Measurements from ENCODE around the gene TMEM165.

Gene TMEM165

DNA sequence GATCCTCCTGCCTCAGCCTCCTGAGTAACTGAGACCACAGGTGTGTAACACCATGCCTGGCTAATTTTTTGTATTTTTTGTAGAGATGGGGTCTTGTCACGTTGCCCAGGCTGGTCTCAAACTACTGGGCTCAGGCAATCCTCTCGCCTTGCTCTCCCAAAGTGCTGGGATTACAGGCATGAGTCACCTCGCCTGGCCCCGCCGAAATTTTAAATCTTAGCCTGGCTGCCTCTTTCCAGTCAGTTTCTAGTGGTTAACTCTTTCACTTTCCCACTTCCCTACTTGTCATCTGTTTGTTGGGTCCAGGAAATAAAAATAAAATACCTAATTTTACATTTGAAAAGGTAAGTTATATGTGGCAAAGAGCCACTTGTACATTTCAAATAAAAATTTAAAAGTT, 62.4 kb downstream of the TMEM165 start:
- no peak overlapping the region for H2AFZ ChIP-seq (ENCODE audit: low read depth, low read length)
- no peak overlapping the region for H3K4me3 ChIP-seq (ENCODE audit: low read length)
- no peaks in the 10 kb centered on the region for H3K4me1 ChIP-seq (ENCODE audit: insufficient read depth, low read length)
- H3K27me3 ChIP-seq (ENCODE audit: insufficient read depth, low read length) = no peaks in the 10 kb centered on the region
- H3K9me3 ChIP-seq (ENCODE audit: low read length) = no peaks in the 10 kb centered on the region
- H3K36me3 ChIP-seq (ENCODE audit: insufficient read depth, low read length) = peaks cover 32% of the 10 kb centered on the region

DNA sequence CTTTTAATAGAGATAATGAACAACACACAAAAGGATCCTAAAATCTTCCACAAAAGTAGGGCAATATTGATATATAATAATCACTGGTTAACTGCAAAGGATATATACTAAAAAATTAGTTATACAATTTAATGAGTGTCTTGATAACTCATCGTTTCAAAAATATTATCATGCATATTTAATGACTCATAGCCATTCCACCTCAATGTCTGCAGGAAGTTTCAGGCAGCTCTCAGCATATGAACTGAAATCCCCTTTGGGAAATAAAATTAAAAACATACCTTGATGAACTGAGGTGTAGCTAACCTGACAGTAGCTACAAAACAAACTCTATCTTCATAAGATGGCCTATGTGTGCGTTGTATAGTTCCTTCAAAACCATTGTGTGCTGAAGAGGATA, 62.9 kb downstream of the TMEM165 start:
- Histone ChIP-seq H3K4me1 (ENCODE audit: insufficient read depth, low read length) (no peaks in the 10 kb centered on the region), H3K27me3 (ENCODE audit: insufficient read depth, low read length) (no peaks in the 10 kb centered on the region), H3K9me3 (ENCODE audit: low read length) (no peaks in the 10 kb centered on the region), H3K36me3 (ENCODE audit: insufficient read depth, low read length) (peaks cover 32% of the 10 kb centered on the region), H2AFZ (ENCODE audit: low read depth, low read length) (no peak overlapping the region), H3K4me3 (ENCODE audit: low read length) (no peak overlapping the region)

DNA sequence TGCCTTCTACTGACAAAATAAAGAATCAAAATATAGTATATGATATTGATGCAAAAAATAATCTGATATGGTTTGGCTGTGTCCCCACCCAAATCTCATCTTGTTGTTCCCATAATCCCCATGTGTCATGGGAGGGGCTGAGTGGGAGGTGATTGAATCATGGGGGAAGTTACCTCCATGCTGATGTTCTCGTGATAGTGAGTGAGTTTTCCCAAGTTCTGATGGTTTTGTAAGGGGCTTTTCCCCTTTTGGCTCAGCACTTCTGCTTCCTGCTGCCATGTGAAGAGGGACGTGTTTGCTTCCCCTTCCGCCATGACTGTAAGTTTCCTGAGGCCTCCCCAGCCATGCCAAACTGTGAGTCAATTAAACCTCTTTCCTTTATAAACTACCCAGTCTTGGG, 70.2 kb downstream of the TMEM165 start:
- Histone ChIP-seq H3K9me3 (ENCODE audit: low read length) (no peaks in the 10 kb centered on the region), H3K4me3 (ENCODE audit: low read length) (no peak overlapping the region), H3K36me3 (ENCODE audit: insufficient read depth, low read length) (peaks cover 41% of the 10 kb centered on the region), H3K4me1 (ENCODE audit: insufficient read depth, low read length) (no peaks in the 10 kb centered on the region), H3K27me3 (ENCODE audit: insufficient read depth, low read length) (no peaks in the 10 kb centered on the region), H2AFZ (ENCODE audit: low read depth, low read length) (no peak overlapping the region)

DNA sequence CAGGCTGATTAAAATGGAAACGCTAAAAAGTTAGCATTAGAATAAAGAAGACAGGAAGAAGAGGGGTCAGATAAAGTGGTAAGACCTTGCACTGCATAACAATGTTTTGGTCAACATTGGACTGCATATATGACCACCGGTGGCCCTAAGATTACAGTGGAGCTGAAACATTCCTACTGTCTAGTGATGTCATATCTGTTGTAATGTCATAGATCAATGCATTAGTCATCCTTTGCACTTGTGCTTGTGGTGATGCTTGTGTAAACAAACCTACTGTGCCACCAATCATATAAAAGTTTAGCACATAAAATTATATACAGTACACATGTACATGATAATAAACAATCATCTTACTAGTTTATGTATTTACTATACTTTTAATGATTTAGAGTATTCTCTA, 73.0 kb downstream of the TMEM165 start:
- peaks cover under 1% of the 10 kb centered on the region for H3K9me3 ChIP-seq (ENCODE audit: low read length)
- H3K36me3 ChIP-seq (ENCODE audit: insufficient read depth, low read length) = peaks cover 48% of the 10 kb centered on the region
- no peak overlapping the region for H2AFZ ChIP-seq (ENCODE audit: low read depth, low read length)
- H3K4me3 ChIP-seq (ENCODE audit: low read length) = no peak overlapping the region
- H3K27me3 ChIP-seq (ENCODE audit: insufficient read depth, low read length) = no peaks in the 10 kb centered on the region
- no peaks in the 10 kb centered on the region for H3K4me1 ChIP-seq (ENCODE audit: insufficient read depth, low read length)

DNA sequence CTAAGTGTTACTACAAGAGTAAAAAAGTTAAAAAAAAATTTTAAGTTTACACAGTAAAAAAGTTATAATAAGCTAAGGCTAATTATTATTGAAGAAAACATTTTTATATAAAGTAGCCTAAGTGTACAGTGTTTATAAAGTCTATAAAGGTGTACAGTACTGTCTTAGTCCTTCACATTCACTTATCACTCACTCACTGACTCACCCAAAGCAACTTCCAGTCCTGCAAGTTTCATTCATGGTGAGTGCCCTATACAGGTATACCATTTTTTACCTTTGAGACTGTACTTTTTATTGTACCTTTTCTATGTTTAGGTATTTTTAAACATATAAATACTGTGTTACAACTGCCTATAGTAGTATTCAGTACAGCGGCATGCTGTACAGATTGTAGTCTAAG, 74.2 kb downstream of the TMEM165 start:
- Histone ChIP-seq H2AFZ (ENCODE audit: low read depth, low read length) (no peak overlapping the region), H3K9me3 (ENCODE audit: low read length) (peaks cover 9% of the 10 kb centered on the region), H3K4me3 (ENCODE audit: low read length) (no peak overlapping the region), H3K36me3 (ENCODE audit: insufficient read depth, low read length) (peaks cover 55% of the 10 kb centered on the region), H3K27me3 (ENCODE audit: insufficient read depth, low read length) (no peaks in the 10 kb centered on the region), H3K4me1 (ENCODE audit: insufficient read depth, low read length) (no peaks in the 10 kb centered on the region)
